A549 (cell line): ENCODE results near the gene SLC39A10.

Source experiments
- CEBPB ChIP-seq, 2 experiments: fragments of >200 bp in 1 of 2; sonication (Bioruptor Twin) in 1 of 2; formaldehyde crosslinking in 1 of 2; IDR thresholded peaks; 2 replicates each; pipeline ENCODE4 v1.6.1; 2012 to 2016
- CTCF ChIP-seq: fragments of >200 bp; sonication (Bioruptor Twin); formaldehyde crosslinking; IDR thresholded peaks from 3 replicates; pipeline ENCODE4 v1.5.1; 2016
- EP300 ChIP-seq, 2 experiments: fragments of >200 bp; sonication (Bioruptor Twin); formaldehyde crosslinking; IDR thresholded peaks; 2 replicates in 1 of 2; 3 replicates in 1 of 2; pipeline ENCODE4 v1.6.1; 2016 to 2017
- HDAC2 ChIP-seq: fragments of 200-600 bp; sonication (generic); IDR thresholded peaks from 2 replicates; pipeline ENCODE4 v1.6.1; 2016
- KDM1A ChIP-seq: fragments of 200-600 bp; sonication (generic); IDR thresholded peaks from 2 replicates; pipeline ENCODE4 v1.6.1; 2016; ENCODE audit warnings: low read depth, mild to moderate bottlenecking
- MAX ChIP-seq: IDR thresholded peaks from 2 replicates; pipeline ENCODE4 v1.6.1; 2012
- MAZ ChIP-seq: fragments of 150-350 bp; IDR thresholded peaks from 2 replicates; pipeline ENCODE4 v1.6.1; 2014; ENCODE audit warnings: antibody characterized with exemption, low read depth, low read length, borderline replicate concordance
- PBX3 ChIP-seq: IDR thresholded peaks from 2 replicates; pipeline ENCODE4 v1.6.1; 2012
- RAD21 ChIP-seq, 2 experiments: fragments of >200 bp in 1 of 2; sonication (Bioruptor Twin) in 1 of 2; formaldehyde crosslinking in 1 of 2; IDR thresholded peaks in 1 of 2; conservative IDR thresholded peaks in 1 of 2; 2 replicates in 1 of 2; 3 replicates in 1 of 2; pipeline ENCODE4 v1.6.1; 2012 to 2018; ENCODE audit warnings: inconsistent platforms in 1 of 2
- RARB ChIP-seq: fragments of 250-450 bp; sonication (Bioruptor Pico); IDR thresholded peaks from 2 replicates; pipeline ENCODE4 v1.8.0; 2021; ENCODE audit warnings: mild to moderate bottlenecking, moderate library complexity
- REST ChIP-seq: fragments of 200-600 bp; sonication (generic); IDR thresholded peaks from 2 replicates; pipeline ENCODE4 v1.6.1; 2016; ENCODE audit warnings: antibody characterized with exemption, mild to moderate bottlenecking, moderate library complexity
- RFX5 ChIP-seq: fragments of 450-650 bp; IDR thresholded peaks from 2 replicates; pipeline ENCODE4 v1.7.1; 2014; ENCODE audit warnings: antibody characterized with exemption, mild to moderate bottlenecking, moderate library complexity
- SMC3 ChIP-seq: fragments of >200 bp; sonication (Bioruptor Twin); formaldehyde crosslinking; IDR thresholded peaks from 3 replicates; pipeline ENCODE4 v1.6.1; 2018; ENCODE audit warnings: inconsistent platforms

- TF ChIP-seq RFX5 (no peak), SMC3 (no peak), EP300 (IDR thresholded peaks at IDR 0.05) (no peak), CEBPB (IDR thresholded peaks at IDR 0.05) (no peak), CTCF (no peak), PBX3 (no peak), HDAC2 (no peak), REST (no peak), RAD21 (conservative IDR thresholded peaks at IDR 0.05 in 1 of 2, IDR thresholded peaks at IDR 0.05 in 1 of 2) (no peak), MAX (no peak), KDM1A (no peak), MAZ (no peak), RARB (no peak)
These were observed 30.5 kb upstream of the SLC39A10 start for GRCh38 chr2:195626507-195626906.
